Measurements from ENCODE around the gene DAPK2. TPM values are rescaled to one million over a fixed set of nuclear protein-coding genes. Genes with fewer than 3 reads are reported as not detected.
"Not testable (repeated sequence)": the region's sequence is repeated elsewhere in the genome, so short reads cannot be mapped to it uniquely, and the experiment has no call there.

The DAPK2 gene
- total RNA-seq, 6 experiments from 2014 or later, result 2.1 to 5.7 (median 5.1) TPM

DNA sequence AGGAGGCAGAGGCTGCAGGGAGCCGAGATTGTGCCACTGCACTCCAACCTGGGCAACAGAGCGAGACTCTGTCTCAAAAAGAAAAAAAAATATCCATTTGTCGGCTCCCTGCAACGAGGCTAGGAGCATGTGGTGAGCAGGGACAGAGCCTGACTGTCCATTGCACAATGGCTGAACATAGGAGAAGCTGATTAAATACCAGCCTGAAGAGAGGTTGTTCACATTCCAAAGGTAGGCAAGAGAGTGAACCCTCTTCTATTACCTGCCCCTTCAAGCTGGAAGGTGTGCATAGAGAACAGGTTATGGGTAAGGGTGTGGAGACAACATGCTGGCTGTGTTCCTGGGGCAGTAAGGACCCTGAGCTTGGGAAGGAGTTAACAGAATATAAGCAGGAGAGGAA is 78.7 kb downstream of the DAPK2 start:
- DNase-seq, result no peak
- H3K9me3 Mint-ChIP-seq, result no peaks in the 10 kb centered on the region
- no peaks in the 10 kb centered on the region; the same call in 1 of the 2 replicates for H3K27me3 Mint-ChIP-seq (ENCODE audit: insufficient read depth)
- peaks cover 11% of the 10 kb centered on the region; the same call in 1 of the 2 replicates for H3K36me3 Mint-ChIP-seq (ENCODE audit: low read depth)
- H3K27ac Mint-ChIP-seq, result no peak overlapping the region
- TF ChIP-seq, protein P1, sequence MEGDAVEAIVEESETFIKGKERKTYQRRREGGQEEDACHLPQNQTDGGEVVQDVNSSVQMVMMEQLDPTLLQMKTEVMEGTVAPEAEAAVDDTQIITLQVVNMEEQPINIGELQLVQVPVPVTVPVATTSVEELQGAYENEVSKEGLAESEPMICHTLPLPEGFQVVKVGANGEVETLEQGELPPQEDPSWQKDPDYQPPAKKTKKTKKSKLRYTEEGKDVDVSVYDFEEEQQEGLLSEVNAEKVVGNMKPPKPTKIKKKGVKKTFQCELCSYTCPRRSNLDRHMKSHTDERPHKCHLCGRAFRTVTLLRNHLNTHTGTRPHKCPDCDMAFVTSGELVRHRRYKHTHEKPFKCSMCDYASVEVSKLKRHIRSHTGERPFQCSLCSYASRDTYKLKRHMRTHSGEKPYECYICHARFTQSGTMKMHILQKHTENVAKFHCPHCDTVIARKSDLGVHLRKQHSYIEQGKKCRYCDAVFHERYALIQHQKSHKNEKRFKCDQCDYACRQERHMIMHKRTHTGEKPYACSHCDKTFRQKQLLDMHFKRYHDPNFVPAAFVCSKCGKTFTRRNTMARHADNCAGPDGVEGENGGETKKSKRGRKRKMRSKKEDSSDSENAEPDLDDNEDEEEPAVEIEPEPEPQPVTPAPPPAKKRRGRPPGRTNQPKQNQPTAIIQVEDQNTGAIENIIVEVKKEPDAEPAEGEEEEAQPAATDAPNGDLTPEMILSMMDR (IDR thresholded peaks at IDR 0.05), result no peak
- peaks cover 28% of the 10 kb centered on the region for H3K4me1 Mint-ChIP-seq (ENCODE audit: low read depth)
- H3K4me3 Mint-ChIP-seq, result no peak overlapping the region

DNA sequence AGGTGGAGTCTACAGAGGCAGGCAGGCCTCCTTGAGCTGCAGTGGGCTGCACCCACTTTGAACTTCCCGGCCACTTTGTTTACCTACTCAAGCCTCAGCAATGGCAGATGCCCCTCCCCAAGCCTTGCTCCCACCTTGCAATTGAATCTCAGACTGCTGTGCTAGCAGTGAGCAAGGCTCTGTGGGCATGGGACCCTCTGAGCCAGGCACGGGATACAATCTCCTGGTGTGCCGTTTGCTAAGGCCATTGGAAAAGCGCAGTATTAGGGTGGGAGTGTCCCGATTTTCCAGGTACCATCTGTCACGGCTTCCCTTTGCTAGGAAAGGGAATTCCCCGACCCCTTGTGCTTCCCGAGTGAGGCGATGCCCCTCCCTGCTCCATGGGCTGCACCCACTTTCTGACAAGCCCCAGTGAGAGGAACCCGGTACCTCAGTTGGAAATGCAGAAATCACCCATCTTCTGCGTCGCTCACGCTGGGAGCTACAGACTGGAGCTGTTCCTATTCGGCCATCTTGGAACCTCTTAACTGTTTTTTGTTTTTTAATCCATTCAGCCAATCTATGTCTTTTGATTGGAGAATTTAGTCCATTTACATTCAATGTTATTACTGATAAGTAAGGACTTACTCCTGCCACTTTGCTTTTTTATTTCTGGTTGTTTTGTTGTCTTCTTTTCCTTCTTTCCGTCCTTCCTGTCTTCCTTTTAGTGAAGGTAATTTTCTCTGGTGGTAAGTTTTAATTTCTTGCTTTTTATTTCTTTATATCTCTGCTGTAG is 83.2 kb downstream of the DAPK2 start:
- not testable (repeated sequence) for DNase-seq; H3K27ac Mint-ChIP-seq; H3K9me3 Mint-ChIP-seq; H3K4me1 Mint-ChIP-seq (ENCODE audit: low read depth); H3K4me3 Mint-ChIP-seq; H3K27me3 Mint-ChIP-seq (ENCODE audit: insufficient read depth)
- H3K36me3 Mint-ChIP-seq (ENCODE audit: low read depth), result peaks cover 11% of the 10 kb centered on the region; the same call in 1 of the 2 replicates

GRCh38 chr15:63953524-63953923 is 92.8 kb downstream of the DAPK2 start:
- no peak overlapping the region for H3K4me3 Mint-ChIP-seq
- peaks cover 38% of the 10 kb centered on the region for H3K4me1 Mint-ChIP-seq (ENCODE audit: low read depth)
- TF ChIP-seq, protein P1 (IDR thresholded peaks at IDR 0.05), result no peak
- H3K9me3 Mint-ChIP-seq, result peaks cover 6% of the 10 kb centered on the region
- H3K27me3 Mint-ChIP-seq (ENCODE audit: insufficient read depth), result peaks cover under 1% of the 10 kb centered on the region
- H3K27ac Mint-ChIP-seq, result no peak overlapping the region
- H3K36me3 Mint-ChIP-seq (ENCODE audit: low read depth), result peaks cover 12% of the 10 kb centered on the region; the same call in 1 of the 2 replicates
- DNase-seq, result no peak

DNA sequence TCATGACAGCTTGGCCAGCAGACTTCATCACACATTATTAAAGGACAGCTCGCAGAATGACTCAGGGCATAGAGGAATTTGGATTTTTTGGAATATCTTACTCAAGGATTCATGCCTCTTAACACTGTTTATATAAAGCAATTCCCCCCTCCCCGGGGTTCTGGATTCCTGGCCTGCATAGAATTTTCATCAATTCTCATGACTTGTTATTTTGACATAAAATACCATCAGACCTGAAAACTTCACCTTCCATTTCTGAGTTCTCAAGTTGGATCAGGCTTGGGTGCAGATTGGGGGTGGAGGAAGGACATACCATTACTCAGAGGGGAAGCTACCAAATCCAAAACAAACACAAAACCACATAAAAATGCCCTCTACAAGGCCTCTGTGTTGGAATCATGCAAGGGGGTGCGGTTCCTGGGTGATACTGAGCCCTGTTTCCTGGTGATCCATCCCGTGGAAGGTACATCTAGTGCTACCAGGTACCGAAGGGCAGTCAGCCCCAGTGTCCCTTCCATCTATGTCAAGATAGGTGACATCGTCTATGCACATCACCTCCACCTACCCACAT is 95.3 kb downstream of the DAPK2 start:
- Mint-ChIP-seq H3K36me3 (ENCODE audit: low read depth) (peaks cover 9% of the 10 kb centered on the region; the same call in 1 of the 2 replicates), H3K27me3 (ENCODE audit: insufficient read depth) (no peaks in the 10 kb centered on the region; the same call in 1 of the 2 replicates), H3K4me1 (ENCODE audit: low read depth) (peaks cover 38% of the 10 kb centered on the region), H3K27ac (peak overlapping the region; percentile 78), H3K4me3 (peak overlapping the region; percentile 58), H3K9me3 (no peaks in the 10 kb centered on the region)
- TF ChIP-seq, protein P1 (IDR thresholded peaks at IDR 0.05), result no peak
- peak; percentile 79 for DNase-seq

GRCh38 chr15:63948971-63949370 is 97.3 kb downstream of the DAPK2 start:
- Mint-ChIP-seq H3K36me3 (ENCODE audit: low read depth) (peaks cover 6% of the 10 kb centered on the region; the same call in 1 of the 2 replicates), H3K27me3 (ENCODE audit: insufficient read depth) (peaks cover 4% of the 10 kb centered on the region; the same call in 1 of the 2 replicates), H3K4me3 (no peak overlapping the region), H3K4me1 (ENCODE audit: low read depth) (peaks cover 44% of the 10 kb centered on the region), H3K9me3 (no peaks in the 10 kb centered on the region), H3K27ac (no peak overlapping the region)
- TF ChIP-seq, protein P1 (IDR thresholded peaks at IDR 0.05), result no peak
- DNase-seq, result no peak

DNA sequence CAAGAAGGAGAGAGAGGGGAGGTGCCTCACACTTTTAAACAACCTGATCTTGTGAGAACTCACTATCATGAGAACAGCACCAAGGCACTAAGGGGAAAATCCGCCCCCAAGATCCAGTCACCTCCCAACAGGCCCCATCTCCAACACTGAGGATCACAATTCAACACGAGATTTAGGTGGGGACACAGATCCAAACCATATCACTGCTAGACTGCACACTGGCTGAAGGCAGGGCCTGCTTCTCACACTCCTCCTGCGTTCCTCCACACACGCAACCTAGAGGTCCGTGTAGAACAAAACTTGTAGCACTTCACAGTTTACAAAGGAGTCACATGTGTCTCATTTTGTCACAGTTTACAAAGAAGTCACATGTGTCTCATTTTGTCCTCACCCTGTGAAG is 97.8 kb downstream of the DAPK2 start:
- H3K36me3 Mint-ChIP-seq (ENCODE audit: low read depth), result peaks cover 6% of the 10 kb centered on the region; the same call in 1 of the 2 replicates
- H3K27me3 Mint-ChIP-seq (ENCODE audit: insufficient read depth), result peaks cover 4% of the 10 kb centered on the region; the same call in 1 of the 2 replicates
- peaks cover 44% of the 10 kb centered on the region for H3K4me1 Mint-ChIP-seq (ENCODE audit: low read depth)
- H3K9me3 Mint-ChIP-seq, result no peaks in the 10 kb centered on the region
- TF ChIP-seq, protein P1 (IDR thresholded peaks at IDR 0.05), result no peak
- H3K27ac Mint-ChIP-seq, result no peak overlapping the region
- DNase-seq, result no peak
- H3K4me3 Mint-ChIP-seq, result no peak overlapping the region

Data from HFFc6 (cell line).